HEK293 (cell line): ENCODE data around the gene COBL.

Experiments used
- CTCF ChIA-PET: fragments of 350-600 bp; formaldehyde crosslinking; extraction: SDS; loops from one replicate; lab custom pipeline; 2021; ENCODE audit warnings: antibody characterized with exemption; lab: Yijun Ruan, JAX
- POLR2A ChIA-PET: fragments of 300-600 bp; formaldehyde crosslinking; extraction: SDS; loops from one replicate; lab custom pipeline; 2020; ENCODE audit warnings: antibody characterized with exemption, inconsistent platforms; lab: Yijun Ruan, JAX
- H3K27ac ChIP-seq: fragments of 200-500 bp; sonication (Bioruptor generic); 2 replicates; pipeline ENCODE4 v1.5.1; 2014; ENCODE audit warnings: low read depth, low read length, control low read depth, inconsistent platforms; ENCODE audit errors: extremely low read depth
- H3K36me3 ChIP-seq, 2 experiments: fragments of 200-500 bp in 1 of 2; sonication (Bioruptor generic) in 1 of 2; 1 replicate in 1 of 2; 2 replicates in 1 of 2; pipeline ENCODE4 v1.5.1; 2014 to 2017; ENCODE audit warnings: inconsistent platforms in 2 of 2, low read length in 2 of 2; ENCODE audit not compliant: control insufficient read depth in 2 of 2, insufficient read depth in 1 of 2
- H3K4me1 ChIP-seq: fragments of 200-500 bp; sonication (Bioruptor generic); 2 replicates; pipeline ENCODE4 v1.5.1; 2014; ENCODE audit warnings: mild to moderate bottlenecking, low read length, inconsistent platforms; ENCODE audit not compliant: control insufficient read depth, insufficient read depth
- H3K4me3 ChIP-seq: 2 replicates; pipeline ENCODE4 v1.5.1; 2011; ENCODE audit warnings: low read depth, mild to moderate bottlenecking, control low read depth, low read length, moderate library complexity
- H3K9me3 ChIP-seq: fragments of 200-500 bp; sonication (Bioruptor generic); 2 replicates; pipeline ENCODE4 v1.5.1; 2014; ENCODE audit warnings: low read depth, low read length, inconsistent platforms; ENCODE audit not compliant: control insufficient read depth, insufficient read depth
- KLF8 ChIP-seq: fragments of 450-650 bp; formaldehyde crosslinking; IDR thresholded peaks from 2 replicates; pipeline ENCODE4 v1.5.1; 2016; ENCODE audit warnings: missing biosample characterization, missing genetic modification characterization
- PRDM1 ChIP-seq: fragments of 450-650 bp; formaldehyde crosslinking; IDR thresholded peaks from 2 replicates; pipeline ENCODE4; 2016; ENCODE audit warnings: missing biosample characterization, missing genetic modification characterization
- PRDM2 ChIP-seq: fragments of 450-650 bp; formaldehyde crosslinking; IDR thresholded peaks from 2 replicates; pipeline ENCODE4 v1.5.1; 2016; ENCODE audit warnings: missing biosample characterization, missing genetic modification characterization, borderline replicate concordance
- SP2 ChIP-seq: fragments of 450-650 bp; formaldehyde crosslinking; IDR thresholded peaks from 2 replicates; pipeline ENCODE4 v1.5.1; 2016; ENCODE audit warnings: missing biosample characterization, missing genetic modification characterization
- YY1 ChIP-seq: fragments of 450-650 bp; formaldehyde crosslinking; IDR thresholded peaks from 2 replicates; pipeline ENCODE4 v1.5.1; 2018; ENCODE audit warnings: missing biosample characterization, missing genetic modification characterization
- ZBTB26 ChIP-seq: fragments of 450-650 bp; formaldehyde crosslinking; optimal IDR thresholded peaks from 2 replicates; pipeline ENCODE3; 2016; ENCODE audit warnings: missing biosample characterization, mild to moderate bottlenecking, missing genetic modification characterization
- ZIC2 ChIP-seq: fragments of 450-650 bp; formaldehyde crosslinking; IDR thresholded peaks from 2 replicates; pipeline ENCODE4 v1.5.1; 2016; ENCODE audit warnings: missing biosample characterization, missing genetic modification characterization
- ZNF138 ChIP-seq: fragments of 450-650 bp; formaldehyde crosslinking; IDR thresholded peaks from 2 replicates; pipeline ENCODE4 v1.5.1; 2016; ENCODE audit warnings: missing biosample characterization, missing genetic modification characterization, borderline replicate concordance
- ZNF174 ChIP-seq: fragments of 450-650 bp; formaldehyde crosslinking; IDR thresholded peaks from 2 replicates; pipeline ENCODE4 v1.5.0; 2017; ENCODE audit warnings: missing biosample characterization, mild to moderate bottlenecking, missing genetic modification characterization
- ZNF223 ChIP-seq: fragments of 450-650 bp; formaldehyde crosslinking; IDR thresholded peaks from 2 replicates; pipeline ENCODE4 v1.5.1; 2016; ENCODE audit warnings: missing biosample characterization, missing genetic modification characterization
- ZNF391 ChIP-seq: fragments of 450-650 bp; formaldehyde crosslinking; IDR thresholded peaks from 2 replicates; pipeline ENCODE4 v1.5.1; 2016; ENCODE audit warnings: low read depth, missing biosample characterization, missing genetic modification characterization, borderline replicate concordance
- ZNF423 ChIP-seq: fragments of 450-650 bp; formaldehyde crosslinking; IDR thresholded peaks from 2 replicates; pipeline ENCODE4 v1.5.1; 2016; ENCODE audit warnings: missing biosample characterization, missing genetic modification characterization
- ZNF513 ChIP-seq: fragments of 450-650 bp; IDR thresholded peaks from 2 replicates; pipeline ENCODE4 v1.5.1; 2018; ENCODE audit warnings: missing biosample characterization, missing genetic modification characterization
- ZNF521 ChIP-seq: fragments of 450-650 bp; formaldehyde crosslinking; IDR thresholded peaks from 2 replicates; pipeline ENCODE4 v1.5.1; 2017; ENCODE audit warnings: missing biosample characterization, mild to moderate bottlenecking, missing genetic modification characterization
- ZNF639 ChIP-seq: fragments of 450-650 bp; formaldehyde crosslinking; IDR thresholded peaks from 2 replicates; pipeline ENCODE4 v1.5.1; 2016; ENCODE audit warnings: missing biosample characterization, missing genetic modification characterization
- ZNF701 ChIP-seq: fragments of 450-650 bp; formaldehyde crosslinking; IDR thresholded peaks from 2 replicates; pipeline ENCODE4 v1.5.1; 2016; ENCODE audit warnings: missing biosample characterization, missing genetic modification characterization
- ZNF768 ChIP-seq: fragments of 450-650 bp; formaldehyde crosslinking; IDR thresholded peaks from 2 replicates; pipeline ENCODE4 v1.5.1; 2018; ENCODE audit warnings: missing biosample characterization, mild to moderate bottlenecking, missing genetic modification characterization
- ZNF785 ChIP-seq: fragments of 450-650 bp; formaldehyde crosslinking; IDR thresholded peaks from 2 replicates; pipeline ENCODE4 v1.5.1; 2016; ENCODE audit warnings: missing biosample characterization, missing genetic modification characterization
- ZSCAN4 ChIP-seq: fragments of 450-650 bp; formaldehyde crosslinking; IDR thresholded peaks from 2 replicates; pipeline ENCODE4 v1.5.1; 2017; ENCODE audit warnings: missing biosample characterization, missing genetic modification characterization

COBL gene

GRCh38 chr7:51300762-51301674 is 15.6 kb downstream of the COBL start:
- peaks cover 4% of the 10 kb centered on the region for H3K4me1 ChIP-seq
- H3K9me3 ChIP-seq, result no peaks in the 10 kb centered on the region
- POLR2A ChIA-PET, result no interaction called here
- no peak overlapping the region for H3K27ac ChIP-seq
- no peaks in the 10 kb centered on the region for H3K36me3 ChIP-seq
- CTCF ChIA-PET, result interaction anchor here (1.1 kb wide), 1 partner anchor 1094 kb away, joined by 3 read pairs; no protein-coding TSS in a partner anchor
- no peak for TF ChIP-seq PRDM2
- no peak overlapping the region for H3K4me3 ChIP-seq

GRCh38 chr7:51299391-51300133 is 17.0 kb downstream of the COBL start:
- CTCF ChIA-PET, result interaction anchor here (0.6 to 1.8 kb wide), 3 partner anchors 68 to 1093 kb away, joined by 3 to 5 read pairs (median 4); no protein-coding TSS in a partner anchor
- no peak for TF ChIP-seq ZSCAN4 (tag by site-specific recombination)
- no peak for TF ChIP-seq ZIC2 (tag by site-specific recombination)
- TF ChIP-seq ZNF521 (tag by site-specific recombination), result no peak
- no peak for TF ChIP-seq YY1 (tag by site-specific recombination)
- TF ChIP-seq ZNF785 (tag by site-specific recombination), result no peak
- no peak for TF ChIP-seq ZNF768
- no peak for TF ChIP-seq ZNF513
- no peak for TF ChIP-seq KLF8 (tag by site-specific recombination)
- TF ChIP-seq ZNF174 (tag by site-specific recombination), result no peak
- TF ChIP-seq ZNF701 (tag by site-specific recombination), result no peak
- no peak for TF ChIP-seq ZNF639 (tag by site-specific recombination)
- no peak for TF ChIP-seq ZNF138 (tag by site-specific recombination)
- no peak for TF ChIP-seq SP2 (tag by site-specific recombination)
- no peak for TF ChIP-seq ZNF223 (tag by site-specific recombination)
- no peak for TF ChIP-seq ZNF423 (tag by site-specific recombination)
- no peak for TF ChIP-seq PRDM1 (tag by site-specific recombination)
- no peak for TF ChIP-seq ZBTB26 (tag by site-specific recombination)
- no peak for TF ChIP-seq ZNF391 (tag by site-specific recombination)
- TF ChIP-seq, all 188 proteins: peak for 0
- Histone ChIP-seq H3K36me3 (no peaks in the 10 kb centered on the region), H3K27ac (no peak overlapping the region), H3K4me1 (peaks cover 13% of the 10 kb centered on the region), H3K4me3 (no peak overlapping the region), H3K9me3 (no peaks in the 10 kb centered on the region)
- POLR2A ChIA-PET, result no interaction called here
